Epithelial cell of esophagus (primary cell): ENCODE results near the gene C7orf57.

Source experiments
- DNase-seq: peaks from one replicate; pipeline ENCODE4 v3.0.0; 2010; ENCODE audit warnings: low read depth
- H3K4me3 ChIP-seq: 2 replicates; pipeline ENCODE4 v1.5.1; 2011; ENCODE audit warnings: mild to moderate bottlenecking, low read length, control low read depth
- CTCF ChIP-seq: IDR thresholded peaks from 2 replicates; pipeline ENCODE4 v1.5.1; 2011; ENCODE audit warnings: low read depth, mild to moderate bottlenecking, low read length, control low read depth, inconsistent platforms; ENCODE audit not compliant: insufficient read depth; ENCODE audit errors: missing control alignments

C7orf57 gene

GRCh38 chr7:48098846-48099245 is 63.5 kb downstream of the C7orf57 start:
- H3K4me3 ChIP-seq, result no peak overlapping the region
- TF ChIP-seq CTCF, result no peak
- no peak for DNase-seq

- TF ChIP-seq CTCF, result no peak
- no peak for DNase-seq
- no peak overlapping the region for H3K4me3 ChIP-seq
Observed at GRCh38 chr7:48099781-48100180, 64.4 kb downstream of the C7orf57 start.

- no peak for DNase-seq
- no peak for TF ChIP-seq CTCF
- no peak overlapping the region for H3K4me3 ChIP-seq
Observed at GRCh38 chr7:48101352-48101751, 66.0 kb downstream of the C7orf57 start.

GRCh38 chr7:48101968-48102367 is 66.6 kb downstream of the C7orf57 start:
- DNase-seq, result no peak
- no peak overlapping the region for H3K4me3 ChIP-seq
- TF ChIP-seq CTCF, result peak; percentile 37

- no peak for DNase-seq
- TF ChIP-seq CTCF, result no peak
- H3K4me3 ChIP-seq, result no peak overlapping the region
Observed at GRCh38 chr7:48102530-48102929, 67.2 kb downstream of the C7orf57 start.

- no peak for TF ChIP-seq CTCF
- no peak overlapping the region for H3K4me3 ChIP-seq
- DNase-seq, result no peak
Observed at GRCh38 chr7:48105045-48105444, 69.7 kb downstream of the C7orf57 start.

GRCh38 chr7:48106906-48107659 is 71.7 kb downstream of the C7orf57 start:
- TF ChIP-seq CTCF, result no peak
- no peak overlapping the region for H3K4me3 ChIP-seq
- DNase-seq, result no peak
